HepG2 (cell line): Measurements from ENCODE around the gene GFAP. TPM values are rescaled to one million over a fixed set of nuclear protein-coding genes. Genes with fewer than 3 reads are reported as not detected.

Source experiments
- ARID5B ChIP-seq: IDR thresholded peaks from 2 replicates; pipeline ENCODE4 v1.4.0; 2020; ENCODE audit warnings: mild to moderate bottlenecking, missing genetic modification reagents
- ATF7 ChIP-seq, 2 experiments: fragments of 450-650 bp in 1 of 2; sonication (generic) in 1 of 2; formaldehyde crosslinking in 1 of 2; IDR thresholded peaks; 2 replicates each; pipeline versions ENCODE4 v1.4.0 to v1.6.1; 2016 to 2020; ENCODE audit warnings: antibody characterized with exemption in 1 of 2, mild to moderate bottlenecking in 1 of 2, missing genetic modification reagents in 1 of 2
- GFI1 ChIP-seq: sonication (generic); formaldehyde crosslinking; IDR thresholded peaks from 2 replicates; pipeline ENCODE4 v1.5.0; 2020; ENCODE audit warnings: missing genetic modification reagents, mild to moderate bottlenecking, borderline replicate concordance
- KLF12 ChIP-seq: sonication (generic); formaldehyde crosslinking; IDR thresholded peaks from 2 replicates; pipeline ENCODE4 v1.4.0; 2020; ENCODE audit warnings: missing genetic modification reagents, borderline replicate concordance
- MAFF ChIP-seq: IDR thresholded peaks from 2 replicates; pipeline ENCODE4 v1.6.1; 2011; ENCODE audit warnings: low read depth, low read length, improper control_type of control experiment
- NFE2 ChIP-seq: sonication (generic); formaldehyde crosslinking; IDR thresholded peaks from 2 replicates; pipeline ENCODE4 v1.4.0; 2020; ENCODE audit warnings: missing genetic modification reagents
- NFIC ChIP-seq: IDR thresholded peaks from 2 replicates; pipeline ENCODE4 v1.6.1; 2012; ENCODE audit warnings: mild to moderate bottlenecking, low read length, inconsistent platforms
- PAXIP1 ChIP-seq: sonication (generic); formaldehyde crosslinking; conservative IDR thresholded peaks from 2 replicates; pipeline ENCODE4 v1.4.0; 2020; ENCODE audit warnings: mild to moderate bottlenecking, missing genetic modification reagents, moderate library complexity
- SALL1 ChIP-seq: sonication (generic); formaldehyde crosslinking; IDR thresholded peaks from 2 replicates; pipeline ENCODE4 v1.8.0; 2022; ENCODE audit warnings: mild to moderate bottlenecking, missing genetic modification reagents
- THAP11 ChIP-seq: IDR thresholded peaks from 2 replicates; pipeline ENCODE4 v1.6.1; 2016; ENCODE audit warnings: missing biosample characterization, missing genetic modification reagents
- THAP8 ChIP-seq: sonication (generic); formaldehyde crosslinking; IDR thresholded peaks from 2 replicates; pipeline ENCODE4 v1.5.1; 2020; ENCODE audit warnings: missing genetic modification reagents, mild to moderate bottlenecking, borderline replicate concordance
- ZFP36L1 ChIP-seq: sonication (generic); formaldehyde crosslinking; IDR thresholded peaks from 2 replicates; pipeline ENCODE4 v1.8.0; 2022; ENCODE audit warnings: mild to moderate bottlenecking, missing genetic modification reagents, moderate library complexity
- ZMYM2 ChIP-seq: sonication (generic); formaldehyde crosslinking; IDR thresholded peaks from 2 replicates; pipeline ENCODE4 v1.8.0; 2022; ENCODE audit warnings: mild to moderate bottlenecking, missing genetic modification reagents
- ZMYM3 ChIP-seq: sonication (generic); formaldehyde crosslinking; IDR thresholded peaks from 2 replicates; pipeline ENCODE4 v1.5.1; 2020; ENCODE audit warnings: mild to moderate bottlenecking, missing genetic modification reagents
- ZNF121 ChIP-seq: sonication (generic); formaldehyde crosslinking; IDR thresholded peaks from 2 replicates; pipeline ENCODE4 v1.5.0; 2020; ENCODE audit warnings: mild to moderate bottlenecking, missing genetic modification reagents
- ZNF441 ChIP-seq: sonication (generic); formaldehyde crosslinking; IDR thresholded peaks from 2 replicates; pipeline ENCODE4 v1.7.0; 2021; ENCODE audit warnings: missing genetic modification reagents, borderline replicate concordance
- ZSCAN25 ChIP-seq: sonication (generic); formaldehyde crosslinking; IDR thresholded peaks from 2 replicates; pipeline ENCODE4 v1.8.0; 2022; ENCODE audit warnings: mild to moderate bottlenecking, missing genetic modification reagents
- polyA plus RNA-seq, 8 experiments: library from polyadenylated mRNA; depleted of rRNA in 3 of 8; stranded (reverse) in 7 of 8; unstranded in 1 of 8; fragments of >200 nt; fragmentation: Illumina TruSeq in 4 of 8; extraction: Trizol in 4 of 8; gene quantifications; 2 replicates each; pipeline versions ENCODE4 v1.2.1 to v1.2.3, GENCODE V29; 2011 to 2016; ENCODE audit warnings: low read depth in 4 of 8, missing spikeins in 1 of 8, mixed read lengths in 1 of 8; ENCODE audit not compliant: insufficient read depth in 1 of 8
- total RNA-seq, 5 experiments: library from RNA; depleted of rRNA; stranded (reverse); fragments of >200 nt; fragmentation: Illumina TruSeq; extraction: Trizol; gene quantifications; 2 replicates each; pipeline ENCODE4 v1.2.3, GENCODE V29; 2016; ENCODE audit warnings: low read depth in 1 of 5

GFAP gene
- total and polyA plus RNA-seq, 2 of the 13 experiments (the other 11 are each of a cell fraction or from before 2014, with no cell fraction given) = 0.11 to 0.29 TPM

GRCh38 chr17:44862278-44862914, 52.9 kb downstream of the GFAP start (continued):
- TF ChIP-seq NFIC (peak; percentile 74; the same call in 1 of the 2 replicates), ZMYM3 (CRISPR knock-in tag) (peak; percentile 96), ZNF121 (CRISPR knock-in tag) (peak; percentile 41; the same call in 1 of the 2 replicates), THAP8 (CRISPR knock-in tag) (no peak), PAXIP1 (CRISPR knock-in tag) (peak; percentile 80), ARID5B (CRISPR knock-in tag) (0 out of 2 replicates have a peak, but pooled peaks have one; percentile 20), THAP11 (no peak), KLF12 (no peak), ZFP36L1 (CRISPR knock-in tag) (peak; percentile 18; the same call in 1 of the 2 replicates), SALL1 (CRISPR knock-in tag) (peak; percentile 63), ZMYM2 (CRISPR knock-in tag) (peak; percentile 71; the same call in 1 of the 2 replicates), MAFF (no peak), ZSCAN25 (peak; percentile 36; the same call in 1 of the 2 replicates), ZNF441 (CRISPR knock-in tag) (peak; percentile 46; the same call in 1 of the 2 replicates), ATF7 (IDR thresholded peaks at IDR 0.05) (no peak), ATF7 (CRISPR knock-in tag; IDR thresholded peaks at IDR 0.05) (no peak), NFE2 (CRISPR knock-in tag) (no peak), GFI1 (CRISPR knock-in tag) (peak; percentile 85)
